ENCODE results near the gene ASF1B.

ASF1B gene

DNA sequence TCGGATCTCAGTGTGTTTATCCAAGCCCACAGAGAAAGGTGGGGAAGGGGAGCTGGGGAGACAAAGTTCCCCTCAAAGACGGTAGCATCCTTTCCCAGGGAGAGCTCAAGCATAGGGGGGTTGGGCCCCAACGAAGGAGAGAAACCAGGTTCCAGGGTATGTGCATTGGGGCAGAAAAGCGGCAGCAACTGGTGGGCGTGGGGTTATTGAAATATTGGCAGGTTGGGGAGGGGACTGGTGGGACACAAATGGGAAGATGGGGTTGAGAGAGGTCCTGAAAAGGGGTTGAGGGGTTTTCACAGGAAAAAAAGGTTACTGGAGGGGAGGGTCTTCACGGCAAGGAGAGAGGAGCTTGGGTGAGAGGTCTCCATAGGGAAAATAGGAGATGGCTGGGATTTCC is 1.0 kb downstream of the ASF1B start:
- no peak for DNase-seq

DNA sequence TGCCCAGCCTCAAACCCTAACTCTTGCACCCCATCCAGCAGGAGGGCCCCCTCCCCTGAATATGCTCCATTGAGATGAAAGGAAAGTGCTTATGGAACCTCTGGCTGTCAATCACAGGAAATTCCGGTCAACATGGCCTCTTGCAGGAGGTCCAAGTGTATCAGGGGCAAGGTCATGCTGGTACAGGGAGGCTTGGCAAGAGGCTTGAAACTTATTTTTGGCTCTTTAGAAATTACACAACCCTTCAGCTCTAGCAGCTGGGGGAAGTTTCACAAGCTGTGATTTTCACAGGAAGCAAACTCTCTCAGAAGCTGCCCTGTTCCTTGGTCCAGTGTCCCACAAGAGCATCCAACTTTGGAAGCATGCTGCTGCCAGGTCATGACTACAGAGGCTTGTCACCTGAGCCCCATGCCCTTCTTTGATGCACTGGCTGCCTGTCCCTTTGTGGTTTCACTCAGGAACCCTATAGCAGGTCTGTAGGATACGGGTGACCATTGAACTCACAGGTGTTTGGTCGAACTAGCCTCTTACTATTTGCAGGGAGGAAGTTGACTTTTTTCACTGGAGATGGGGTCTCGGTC is 8.4 kb downstream of the ASF1B start:
- peak; percentile 85 for DNase-seq

GRCh38 chr19:14127176-14127575 is 9.2 kb downstream of the ASF1B start:
- peak; percentile 74 for DNase-seq

DNA sequence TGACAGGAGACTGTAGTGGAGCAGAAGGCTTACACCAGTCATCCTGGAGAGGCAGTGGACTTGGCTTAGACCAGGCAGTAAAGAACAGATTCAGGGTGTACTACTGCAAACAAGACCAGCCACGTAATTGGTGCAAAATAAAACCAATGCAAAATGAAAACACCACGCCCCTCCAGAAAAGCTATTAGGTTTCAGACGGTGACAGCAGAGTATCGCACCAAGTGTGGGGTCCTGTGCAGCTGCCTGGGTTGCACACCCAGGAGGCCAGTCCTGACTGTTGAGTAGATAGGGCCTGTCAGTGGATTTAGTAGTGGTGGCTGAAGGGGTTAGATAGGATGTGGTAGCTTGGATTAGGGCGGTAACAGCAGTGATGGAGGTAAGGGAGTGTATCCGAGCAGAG is 13.5 kb downstream of the ASF1B start:
- DNase-seq, result no peak

DNA sequence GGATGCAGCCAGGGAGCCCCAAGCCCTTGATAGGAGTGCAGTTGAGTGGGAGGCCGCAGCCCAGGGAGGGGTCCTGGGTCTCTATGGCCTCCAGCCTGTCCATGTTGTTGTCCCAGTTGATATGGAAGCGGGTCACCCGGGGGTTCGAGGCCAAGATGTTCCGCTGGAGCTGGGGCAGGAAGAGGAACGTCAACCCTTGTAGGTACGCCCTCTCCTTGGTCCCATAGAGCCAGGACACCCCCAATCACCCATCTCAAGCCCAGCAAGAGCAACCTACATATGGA is 15.9 kb downstream of the ASF1B start:
- no peak for DNase-seq

- DNase-seq, result no peak
These were observed 16.5 kb downstream of the ASF1B start for GRCh38 chr19:14119644-14120496.

- no peak for DNase-seq
These were observed 17.2 kb downstream of the ASF1B start for GRCh38 chr19:14119146-14119545.

GRCh38 chr19:14118165-14119051 is 18.0 kb downstream of the ASF1B start:
- peak; percentile 97 for DNase-seq

- peak; percentile 100 for DNase-seq
These were observed 18.7 kb downstream of the ASF1B start, which contains the start of gene PRKACA for GRCh38 chr19:14117668-14118164. PRKACA (minus strand) TSS chr19:14117762; CDS start chr19:14117547, 215 bp downstream.

- no peak for DNase-seq
These were observed 19.3 kb downstream of the ASF1B start for GRCh38 chr19:14116918-14117578.

DNA sequence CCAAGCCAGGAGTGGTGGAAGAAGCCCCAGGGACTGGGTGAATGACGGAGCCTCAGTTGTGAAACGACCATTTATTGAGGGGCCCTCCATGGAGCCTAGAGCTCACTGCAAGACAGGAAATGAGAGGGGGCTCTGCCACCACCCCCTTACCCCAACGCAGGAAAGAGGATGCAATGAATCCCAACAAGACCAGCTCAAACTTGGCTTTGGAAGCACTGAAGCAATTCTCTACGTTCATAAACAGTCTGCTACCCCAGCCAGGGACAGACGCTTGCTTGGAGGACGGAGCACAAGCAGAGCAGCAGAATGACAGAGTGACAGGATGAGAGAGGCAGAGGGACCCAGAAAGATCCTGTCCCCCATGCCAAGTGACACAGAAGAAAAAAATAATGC is 19.9 kb downstream of the ASF1B start:
- no peak for DNase-seq

DNA sequence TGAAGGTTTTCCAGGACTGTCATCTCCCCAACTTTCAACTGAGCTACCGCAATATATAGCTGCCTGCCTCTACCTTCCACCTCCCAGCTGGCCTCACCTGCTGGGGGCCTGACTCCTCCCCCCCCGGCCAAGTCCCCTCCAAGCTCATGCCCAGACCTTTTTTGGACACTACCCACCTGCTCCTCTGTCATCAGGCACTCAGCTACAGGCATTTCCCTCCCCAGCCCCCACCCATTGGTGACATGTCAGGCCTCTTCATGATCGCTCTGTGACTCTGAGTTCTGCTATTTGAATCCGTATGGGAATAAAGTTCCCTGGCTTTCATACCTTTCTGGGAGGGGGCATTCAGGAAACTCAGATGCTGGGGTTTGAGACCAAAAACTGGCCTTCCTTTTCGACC is 20.6 kb downstream of the ASF1B start:
- no peak for DNase-seq

DNA sequence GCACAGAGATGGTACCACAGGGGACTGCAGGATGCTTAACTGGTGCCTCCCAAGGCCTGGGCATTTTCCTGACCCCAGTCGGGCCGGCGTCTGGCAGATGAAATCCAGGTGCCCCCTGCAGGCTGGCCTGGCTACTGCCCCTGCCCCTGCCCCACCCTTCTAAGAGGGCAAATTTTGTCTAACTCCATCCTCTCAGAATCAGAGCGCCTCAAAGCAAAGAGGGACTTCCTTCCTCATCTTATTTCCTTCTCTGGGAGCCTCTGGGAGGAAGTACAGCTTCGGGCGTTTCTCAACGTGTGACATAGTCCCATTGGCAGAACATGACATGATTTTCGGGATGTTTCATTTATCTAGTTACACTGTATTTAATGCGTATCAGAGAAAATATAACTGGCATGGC is 21.5 kb downstream of the ASF1B start:
- peak; percentile 88 for DNase-seq

- no peak for DNase-seq
These were observed 21.9 kb downstream of the ASF1B start for GRCh38 chr19:14114439-14114838.

DNA sequence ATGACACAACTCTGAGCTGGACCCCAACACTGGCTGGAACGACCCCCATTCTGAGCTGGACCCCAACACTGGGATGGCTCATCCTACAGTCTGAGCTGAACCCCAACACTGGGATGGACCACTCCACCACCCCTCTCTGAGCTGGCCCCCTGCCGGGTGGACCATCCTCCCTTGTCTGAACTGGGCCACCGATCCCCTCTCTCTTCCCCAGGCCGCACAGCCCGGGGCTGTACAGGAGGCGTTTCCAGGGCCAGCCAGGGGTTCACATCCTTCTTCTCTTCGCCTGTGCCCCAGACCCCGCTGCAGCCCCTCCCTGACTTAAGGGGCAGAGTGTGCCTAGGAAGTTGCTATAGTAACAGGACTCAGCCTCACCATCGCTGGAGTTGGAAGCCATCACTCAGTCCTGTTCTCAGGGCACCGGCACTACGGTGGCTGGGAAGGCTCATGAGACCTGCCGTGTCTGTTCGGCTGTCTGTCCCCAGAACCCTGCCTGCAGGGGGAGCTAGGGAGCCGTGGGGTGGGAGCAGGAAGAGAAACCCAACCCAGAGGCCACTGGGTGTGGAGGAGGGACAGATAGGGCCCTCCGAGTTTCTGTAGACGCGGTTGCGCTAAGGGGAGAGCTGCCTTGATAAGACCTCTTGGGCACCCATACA is 22.5 kb downstream of the ASF1B start:
- DNase-seq, result peak; percentile 71

DNA sequence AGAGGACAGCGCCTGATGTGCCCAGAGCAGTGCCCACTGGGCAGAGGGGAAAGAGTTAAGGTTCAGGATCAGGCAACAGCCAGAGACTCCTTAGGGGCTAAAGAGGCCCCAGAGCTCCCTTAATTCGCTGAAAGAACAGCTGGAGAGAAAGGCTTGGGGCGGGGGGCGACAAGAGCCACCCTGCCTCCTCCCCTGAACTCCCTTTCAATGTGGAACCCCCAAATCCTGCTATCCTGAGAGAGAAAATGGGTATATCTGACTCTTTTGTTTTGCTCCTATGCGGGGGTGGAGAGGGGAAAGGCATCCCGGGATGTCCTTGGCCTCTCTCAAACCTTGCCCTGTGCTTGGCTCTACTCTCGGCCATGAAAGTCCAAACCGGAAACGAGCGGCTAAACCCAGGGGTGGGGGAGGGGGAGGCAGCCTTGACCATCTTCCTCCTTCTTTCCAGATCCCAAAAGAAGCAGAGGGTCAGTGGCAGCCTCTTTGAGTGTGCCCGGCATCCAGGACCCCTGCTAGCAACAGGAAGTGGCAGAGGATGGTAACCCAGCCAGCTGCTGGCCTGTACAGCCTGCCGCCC is 23.5 kb downstream of the ASF1B start:
- no peak for DNase-seq

- DNase-seq, result peak; percentile 46
These were observed 24.2 kb downstream of the ASF1B start for GRCh38 chr19:14112051-14112808.

GRCh38 chr19:14111486-14111885 is 24.9 kb downstream of the ASF1B start:
- DNase-seq, result no peak

- no peak for DNase-seq
These were observed 25.7 kb downstream of the ASF1B start for GRCh38 chr19:14110650-14111049.

- DNase-seq, result no peak
These were observed 28.6 kb downstream of the ASF1B start for GRCh38 chr19:14107581-14108461.

Measured in suppressor macrophage treated with lipopolysaccharide for 4 hours (primary cell).